Measurements from ENCODE around the gene TLE2. TPM values are rescaled to one million over a fixed set of nuclear protein-coding genes. Genes with fewer than 3 reads are reported as not detected.

Gene TLE2
- total RNA-seq, 1 donor from 2014 or later = not detected

- H3K4me2 ChIP-seq = no peak overlapping the region
- no peak overlapping the region for H3K27ac ChIP-seq
- H3K9me3 ChIP-seq (ENCODE audit: low read depth) = no peaks in the 10 kb centered on the region
- no peaks in the 10 kb centered on the region for H3K79me2 ChIP-seq (ENCODE audit: low read depth)
- H2AFZ ChIP-seq (replicated peaks) = no peak overlapping the region
- no peak overlapping the region for H3K4me3 ChIP-seq
- H4K20me1 ChIP-seq (ENCODE audit: low read depth) = peaks cover 26% of the 10 kb centered on the region
- H3K27ac Mint-ChIP-seq = no peak overlapping the region
- H3K9ac ChIP-seq = no peak overlapping the region
- H3K4me3 Mint-ChIP-seq = no peak overlapping the region
- DNase-seq (ENCODE audit: low spot score) = no peak
- H3K4me1 Mint-ChIP-seq = peaks cover 8% of the 10 kb centered on the region
- peaks cover 8% of the 10 kb centered on the region for H3K9me3 Mint-ChIP-seq
- no peaks in the 10 kb centered on the region for H3K36me3 Mint-ChIP-seq
- peaks cover 98% of the 10 kb centered on the region for H3K27me3 ChIP-seq
- TF ChIP-seq EZH2 (IDR thresholded peaks at IDR 0.05) (no peak), EZH2phosphoT487 (IDR thresholded peaks at IDR 0.05) (no peak), CTCF (IDR thresholded peaks at IDR 0.05) (no peak)
- no peaks in the 10 kb centered on the region for H3K36me3 ChIP-seq
- H3F3A ChIP-seq (ENCODE audit: low read depth) = peaks cover 13% of the 10 kb centered on the region
- peaks cover 80% of the 10 kb centered on the region for H3K27me3 Mint-ChIP-seq (ENCODE audit: insufficient read depth, low read depth)
- H3K4me1 ChIP-seq = peaks cover 20% of the 10 kb centered on the region
These were observed 1.1 kb downstream of the TLE2 start for GRCh38 chr19:3027981-3028304.

- no peak overlapping the region for H3K4me3 ChIP-seq
- H3F3A ChIP-seq (ENCODE audit: low read depth) = peaks cover 13% of the 10 kb centered on the region
- H3K27ac ChIP-seq = no peak overlapping the region
- no peak overlapping the region for H2AFZ ChIP-seq (replicated peaks)
- H4K20me1 ChIP-seq (ENCODE audit: low read depth) = peaks cover 26% of the 10 kb centered on the region
- Mint-ChIP-seq H3K36me3 (no peaks in the 10 kb centered on the region), H3K4me1 (peaks cover 8% of the 10 kb centered on the region), H3K4me3 (peak overlapping the region; percentile 43), H3K27ac (no peak overlapping the region), H3K27me3 (ENCODE audit: insufficient read depth, low read depth) (peaks cover 80% of the 10 kb centered on the region), H3K9me3 (peaks cover 11% of the 10 kb centered on the region)
- H3K4me1 ChIP-seq = peaks cover 20% of the 10 kb centered on the region
- H3K27me3 ChIP-seq = peaks cover 97% of the 10 kb centered on the region
- H3K4me2 ChIP-seq = no peak overlapping the region
- no peaks in the 10 kb centered on the region for H3K79me2 ChIP-seq (ENCODE audit: low read depth)
- TF ChIP-seq EZH2 (IDR thresholded peaks at IDR 0.05) = no peak
- TF ChIP-seq CTCF (IDR thresholded peaks at IDR 0.05) = no peak
- no peak for TF ChIP-seq EZH2phosphoT487 (IDR thresholded peaks at IDR 0.05)
- no peak for DNase-seq (ENCODE audit: low spot score)
- no peak overlapping the region for H3K9ac ChIP-seq
- no peaks in the 10 kb centered on the region for H3K36me3 ChIP-seq
- H3K9me3 ChIP-seq (ENCODE audit: low read depth) = no peaks in the 10 kb centered on the region
These were observed 1.8 kb downstream of the TLE2 start for GRCh38 chr19:3027292-3027691.

GRCh38 chr19:3026768-3027167 is 2.3 kb downstream of the TLE2 start:
- TF ChIP-seq EZH2phosphoT487 (IDR thresholded peaks at IDR 0.05) (no peak), CTCF (IDR thresholded peaks at IDR 0.05) (no peak), EZH2 (IDR thresholded peaks at IDR 0.05) (no peak)
- H3K27me3 ChIP-seq = peaks cover 92% of the 10 kb centered on the region
- H3K4me3 ChIP-seq = no peak overlapping the region
- H3K9ac ChIP-seq = no peak overlapping the region
- Mint-ChIP-seq H3K36me3 (no peaks in the 10 kb centered on the region), H3K4me1 (peaks cover 8% of the 10 kb centered on the region), H3K4me3 (no peak overlapping the region), H3K27me3 (ENCODE audit: insufficient read depth, low read depth) (peaks cover 75% of the 10 kb centered on the region), H3K27ac (no peak overlapping the region), H3K9me3 (peaks cover 11% of the 10 kb centered on the region)
- no peaks in the 10 kb centered on the region for H3K36me3 ChIP-seq
- no peaks in the 10 kb centered on the region for H3K9me3 ChIP-seq (ENCODE audit: low read depth)
- no peaks in the 10 kb centered on the region for H3K79me2 ChIP-seq (ENCODE audit: low read depth)
- no peak overlapping the region for H3K27ac ChIP-seq
- H2AFZ ChIP-seq (replicated peaks) = no peak overlapping the region
- peaks cover 20% of the 10 kb centered on the region for H3K4me1 ChIP-seq
- no peak overlapping the region for H3K4me2 ChIP-seq
- peaks cover 26% of the 10 kb centered on the region for H4K20me1 ChIP-seq (ENCODE audit: low read depth)
- peaks cover 13% of the 10 kb centered on the region for H3F3A ChIP-seq (ENCODE audit: low read depth)
- no peak for DNase-seq (ENCODE audit: low spot score)

- H3K27me3 Mint-ChIP-seq (ENCODE audit: insufficient read depth, low read depth) = peaks cover 62% of the 10 kb centered on the region
- peak overlapping the region; percentile 58 for H2AFZ ChIP-seq (replicated peaks)
- H3K9me3 Mint-ChIP-seq = peaks cover 11% of the 10 kb centered on the region
- no peak for TF ChIP-seq CTCF (IDR thresholded peaks at IDR 0.05)
- TF ChIP-seq EZH2phosphoT487 (IDR thresholded peaks at IDR 0.05) = no peak
- TF ChIP-seq EZH2 (IDR thresholded peaks at IDR 0.05) = no peak
- H3K9me3 ChIP-seq (ENCODE audit: low read depth) = no peaks in the 10 kb centered on the region
- DNase-seq (ENCODE audit: low spot score) = no peak
- H3K79me2 ChIP-seq (ENCODE audit: low read depth) = no peaks in the 10 kb centered on the region
- H3K4me3 ChIP-seq = no peak overlapping the region
- H4K20me1 ChIP-seq (ENCODE audit: low read depth) = peaks cover 21% of the 10 kb centered on the region
- H3F3A ChIP-seq (ENCODE audit: low read depth) = peaks cover 13% of the 10 kb centered on the region
- no peak overlapping the region for H3K27ac Mint-ChIP-seq
- H3K36me3 Mint-ChIP-seq = no peaks in the 10 kb centered on the region
- H3K4me3 Mint-ChIP-seq = no peak overlapping the region
- peaks cover 79% of the 10 kb centered on the region for H3K27me3 ChIP-seq
- peak overlapping the region; percentile 74 for H3K4me2 ChIP-seq
- H3K36me3 ChIP-seq = no peaks in the 10 kb centered on the region
- H3K9ac ChIP-seq = no peak overlapping the region
- H3K4me1 ChIP-seq = peaks cover 20% of the 10 kb centered on the region
- peaks cover 8% of the 10 kb centered on the region for H3K4me1 Mint-ChIP-seq
- no peak overlapping the region for H3K27ac ChIP-seq
These were observed 3.6 kb downstream of the TLE2 start for GRCh38 chr19:3025549-3025886.

Measured in neural progenitor cell (in vitro differentiated cells).